C4-2B (cell line): ENCODE measurements around the gene ITGB2.

Source experiments
- H3K27ac ChIP-seq: fragments of 450-650 bp; 2 replicates; pipeline ENCODE4 v1.5.1; 2017
- CTCF ChIP-seq: fragments of 450-650 bp; conservative IDR thresholded peaks from 2 replicates; pipeline ENCODE4 v1.5.1; 2017; ENCODE audit warnings: mild to moderate bottlenecking
- ZFX ChIP-seq: fragments of 450-650 bp; IDR thresholded peaks from 2 replicates; pipeline ENCODE4 v1.6.1; 2017

The ITGB2 gene

DNA sequence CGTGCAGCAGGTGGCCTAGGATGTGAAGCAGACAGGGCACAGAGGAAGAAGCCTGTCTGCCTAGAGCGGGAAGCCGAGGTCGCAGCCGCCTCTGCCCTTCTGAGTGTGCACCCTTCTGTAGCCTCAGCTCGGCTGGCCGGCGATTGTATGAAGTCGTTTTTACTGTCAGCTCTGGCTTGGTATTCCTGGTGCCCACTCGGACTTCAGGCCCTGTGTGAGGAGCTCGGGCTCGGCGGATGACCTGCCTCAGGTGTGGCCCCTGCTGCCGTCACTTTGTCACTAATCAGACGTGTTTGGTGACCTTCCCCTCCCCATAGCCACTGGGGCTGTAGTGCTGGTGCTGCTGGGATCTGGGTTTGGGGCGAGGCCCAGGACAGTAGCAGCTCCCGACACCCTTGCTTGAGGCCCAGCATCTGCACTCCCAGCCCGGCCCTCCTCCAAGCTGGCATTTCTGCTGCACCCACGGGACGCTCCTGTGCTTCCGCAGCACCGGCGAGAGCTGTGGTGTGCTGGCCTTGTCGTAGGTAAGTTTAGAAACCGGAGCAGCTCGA, 37.3 kb upstream of the ITGB2 start:
- TF ChIP-seq CTCF = no peak
- no peak for TF ChIP-seq ZFX
- H3K27ac ChIP-seq = no peak overlapping the region

- no peak overlapping the region for H3K27ac ChIP-seq
- no peak for TF ChIP-seq CTCF
- TF ChIP-seq ZFX = no peak
Observed at GRCh38 chr21:44957047-44957831, 36.5 kb upstream of the ITGB2 start.

- H3K27ac ChIP-seq = no peak overlapping the region
- TF ChIP-seq ZFX (no peak), CTCF (no peak)
Observed at GRCh38 chr21:44956356-44957046, 35.8 kb upstream of the ITGB2 start.

- no peak overlapping the region for H3K27ac ChIP-seq
- TF ChIP-seq CTCF = no peak
- no peak for TF ChIP-seq ZFX
Observed at GRCh38 chr21:44955798-44956175, 35.1 kb upstream of the ITGB2 start.

- TF ChIP-seq CTCF (no peak), ZFX (no peak)
- no peak overlapping the region for H3K27ac ChIP-seq
Observed at GRCh38 chr21:44955141-44955797, 34.6 kb upstream of the ITGB2 start.

- H3K27ac ChIP-seq = no peak overlapping the region
- TF ChIP-seq ZFX (no peak), CTCF (no peak)
Observed at GRCh38 chr21:44954281-44954771, 33.6 kb upstream of the ITGB2 start.
